NCI-H1048 (cell line): ENCODE data around the gene HMOX1.
A peak's percentile ranks its signal among the peaks of the same experiment; 100 is the strongest.

Experiments used
- DNase-seq: peaks from one replicate; lab custom pipeline; 2025; lab: John Stamatoyannopoulos, UW

HMOX1 gene

DNA sequence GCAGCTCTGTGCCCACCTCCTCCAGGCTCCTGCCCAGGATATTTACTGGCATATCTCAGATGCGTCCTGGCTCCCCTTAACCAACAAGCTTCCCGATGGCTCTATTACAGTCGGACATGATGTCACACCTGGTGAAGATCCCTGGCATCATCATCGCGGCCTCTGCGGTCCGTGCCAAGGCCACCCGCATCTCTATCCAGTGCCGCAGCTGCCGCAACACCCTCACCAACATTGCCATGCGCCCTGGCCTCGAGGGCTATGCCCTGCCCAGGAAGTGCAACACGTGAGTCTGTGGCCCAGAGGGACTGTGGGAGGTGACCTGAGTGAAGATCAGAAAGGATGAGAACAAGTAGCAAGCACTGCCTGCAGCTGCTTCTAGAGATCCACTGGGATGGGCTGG, 25.5 kb downstream of the HMOX1 start:
- DNase-seq, result no peak

- DNase-seq, result no peak
Observed at GRCh38 chr22:35407362-35407761, 26.5 kb downstream of the HMOX1 start.

GRCh38 chr22:35409783-35410662, 29.1 kb downstream of the HMOX1 start:
- DNase-seq, result no peak

DNA sequence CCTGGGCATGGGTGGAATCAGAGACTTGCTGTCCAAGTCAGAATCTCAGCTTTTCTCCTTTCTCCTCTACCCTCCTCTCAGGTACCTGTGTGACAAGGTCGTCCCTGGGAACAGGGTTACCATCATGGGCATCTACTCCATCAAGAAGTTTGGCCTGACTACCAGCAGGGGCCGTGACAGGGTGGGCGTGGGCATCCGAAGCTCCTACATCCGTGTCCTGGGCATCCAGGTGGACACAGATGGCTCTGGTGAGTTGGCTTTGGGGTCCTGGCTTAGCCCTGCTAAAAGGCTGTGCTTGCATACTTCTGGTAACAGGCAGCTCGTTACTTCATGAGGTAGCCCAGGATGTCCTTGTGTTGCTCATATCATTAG, 29.8 kb downstream of the HMOX1 start:
- DNase-seq, result no peak

GRCh38 chr22:35411102-35411501, 30.2 kb downstream of the HMOX1 start:
- DNase-seq, result no peak

DNA sequence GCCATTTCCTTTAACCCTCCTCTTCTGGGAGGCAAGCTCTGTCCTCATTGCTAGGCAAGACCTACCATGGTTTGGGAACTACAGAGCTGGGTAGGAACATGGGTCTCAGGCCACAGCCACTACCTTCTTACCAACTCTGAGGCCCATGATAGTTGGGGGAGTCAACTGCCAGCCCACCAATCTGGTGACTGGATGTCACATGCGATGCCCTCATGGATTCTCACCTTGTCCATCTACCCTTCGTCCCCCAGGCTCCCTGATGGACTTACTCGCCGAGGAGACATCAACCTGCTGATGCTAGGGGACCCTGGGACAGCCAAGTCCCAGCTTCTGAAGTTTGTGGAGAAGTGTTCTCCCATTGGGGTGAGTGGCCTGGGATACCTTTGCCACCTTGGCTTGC, 32.7 kb downstream of the HMOX1 start:
- DNase-seq, result no peak

GRCh38 chr22:35417606-35418005, 36.7 kb downstream of the HMOX1 start:
- no peak for DNase-seq

GRCh38 chr22:35418088-35418487, 37.2 kb downstream of the HMOX1 start:
- DNase-seq, result no peak

DNA sequence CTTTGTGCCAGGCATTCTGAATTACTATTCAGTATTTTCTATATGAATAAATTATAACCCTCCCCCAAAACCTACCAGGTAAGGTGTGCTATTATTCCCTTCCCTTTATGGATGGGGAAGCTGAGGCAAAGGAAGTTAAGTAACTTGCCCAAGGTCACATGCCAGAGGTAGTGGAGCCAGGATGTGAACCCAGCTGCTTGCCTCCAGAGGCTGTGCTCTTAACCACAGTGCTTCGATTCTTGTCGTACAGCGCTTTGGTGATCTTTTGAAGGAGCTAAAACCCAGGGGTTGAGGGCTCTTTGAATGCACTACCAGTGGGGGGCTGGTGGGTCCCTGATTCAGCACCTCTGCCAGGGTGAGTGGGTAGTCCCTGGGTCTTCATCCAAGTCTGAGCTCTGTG, 37.8 kb downstream of the HMOX1 start:
- DNase-seq, result no peak

GRCh38 chr22:35419756-35420155, 38.9 kb downstream of the HMOX1 start:
- no peak for DNase-seq

DNA sequence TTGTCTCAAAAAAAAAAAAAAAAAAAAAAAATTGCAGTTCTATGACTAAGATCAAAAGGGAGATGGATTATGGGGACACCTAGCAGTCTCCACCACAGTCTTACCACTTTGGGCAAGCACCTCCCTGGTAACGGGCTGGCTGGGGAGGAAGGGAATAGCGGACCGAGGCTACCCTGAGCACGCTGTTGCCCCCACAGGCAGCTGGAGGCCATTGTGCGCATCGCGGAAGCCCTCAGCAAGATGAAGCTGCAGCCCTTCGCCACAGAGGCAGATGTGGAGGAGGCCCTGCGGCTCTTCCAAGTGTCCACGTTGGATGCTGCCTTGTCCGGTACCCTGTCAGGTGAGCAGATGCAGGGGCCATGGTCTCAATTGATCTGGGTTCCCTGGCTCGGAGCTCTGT, 40.2 kb downstream of the HMOX1 start:
- no peak for DNase-seq

- no peak for DNase-seq
Observed at GRCh38 chr22:35422145-35422544, 41.2 kb downstream of the HMOX1 start.

GRCh38 chr22:35422936-35423335, 42.0 kb downstream of the HMOX1 start:
- DNase-seq, result no peak

DNA sequence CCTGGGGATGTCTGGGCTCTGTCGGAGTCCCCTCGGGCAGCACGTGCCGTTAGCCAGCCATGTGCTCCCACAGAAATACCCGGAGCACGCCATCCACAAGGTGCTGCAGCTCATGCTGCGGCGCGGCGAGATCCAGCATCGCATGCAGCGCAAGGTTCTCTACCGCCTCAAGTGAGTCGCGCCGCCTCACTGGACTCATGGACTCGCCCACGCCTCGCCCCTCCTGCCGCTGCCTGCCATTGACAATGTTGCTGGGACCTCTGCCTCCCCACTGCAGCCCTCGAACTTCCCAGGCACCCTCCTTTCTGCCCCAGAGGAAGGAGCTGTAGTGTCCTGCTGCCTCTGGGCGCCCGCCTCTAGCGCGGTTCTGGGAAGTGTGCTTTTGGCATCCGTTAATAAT, 43.2 kb downstream of the HMOX1 start:
- DNase-seq, result no peak

GRCh38 chr22:35424761-35425160, 43.9 kb downstream of the HMOX1 start:
- DNase-seq, result no peak

GRCh38 chr22:35425546-35425945, 44.6 kb downstream of the HMOX1 start:
- DNase-seq, result no peak

DNA sequence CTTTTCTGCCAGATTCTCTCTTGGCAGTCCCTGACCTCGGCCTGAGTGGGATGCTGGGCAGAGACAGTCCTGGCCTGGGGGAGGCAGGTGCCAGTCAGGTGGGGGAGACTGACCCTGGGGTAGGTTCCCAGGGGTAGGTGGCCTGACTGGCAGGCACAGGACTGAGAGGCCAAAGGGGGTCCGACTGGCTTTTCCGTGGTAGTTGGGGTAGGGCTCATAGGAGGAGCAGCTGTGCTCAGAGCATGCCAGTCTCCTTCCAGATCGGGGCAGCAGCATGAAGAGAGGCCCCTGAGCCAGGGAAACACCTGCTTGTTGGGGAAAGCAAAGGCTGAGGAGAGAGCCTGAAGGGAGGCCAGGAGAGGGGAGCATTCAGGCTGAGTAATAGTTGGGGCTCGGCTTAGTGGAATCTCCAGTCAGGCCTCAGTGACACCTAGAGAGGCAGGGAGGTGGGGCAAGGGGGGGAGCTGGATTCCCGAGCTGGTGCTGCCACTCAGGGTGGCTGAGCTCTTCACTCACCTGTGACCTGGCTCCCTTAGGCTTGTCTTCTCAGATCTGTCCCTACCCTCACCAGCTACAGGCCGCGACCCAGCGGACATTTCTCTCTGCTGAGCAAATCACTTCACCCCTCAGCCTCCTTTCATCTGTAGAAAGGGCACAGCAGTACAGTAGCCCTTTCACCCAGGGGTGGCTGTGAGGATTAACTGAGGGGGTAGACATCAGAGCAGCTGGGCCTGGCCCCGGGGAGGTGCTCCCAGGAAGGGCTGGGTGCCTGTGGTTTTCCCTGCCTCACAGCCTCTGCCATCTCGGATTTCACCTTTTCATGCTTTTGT, 45.3 kb downstream of the HMOX1 start:
- DNase-seq, result no peak

DNA sequence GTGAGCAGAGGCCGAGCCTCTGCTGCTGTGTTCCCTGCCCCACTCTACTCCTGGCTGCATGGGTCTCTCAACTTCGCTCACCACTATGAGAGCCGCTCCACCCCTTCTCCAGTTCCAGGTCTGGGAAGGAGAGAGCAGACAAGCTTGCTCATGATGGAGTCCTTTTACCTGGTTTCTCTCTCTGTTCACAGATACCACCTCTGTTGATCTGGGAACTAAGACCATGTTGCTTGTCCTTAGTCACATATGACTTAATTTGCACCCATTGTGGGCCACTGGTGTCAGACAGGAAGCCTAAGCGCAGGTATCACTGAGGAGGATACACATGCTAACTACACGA, 45.9 kb downstream of the HMOX1 start:
- no peak for DNase-seq

- DNase-seq, result peak; percentile 56
Observed at GRCh38 chr22:35430897-35431322, 50.0 kb downstream of the HMOX1 start.

DNA sequence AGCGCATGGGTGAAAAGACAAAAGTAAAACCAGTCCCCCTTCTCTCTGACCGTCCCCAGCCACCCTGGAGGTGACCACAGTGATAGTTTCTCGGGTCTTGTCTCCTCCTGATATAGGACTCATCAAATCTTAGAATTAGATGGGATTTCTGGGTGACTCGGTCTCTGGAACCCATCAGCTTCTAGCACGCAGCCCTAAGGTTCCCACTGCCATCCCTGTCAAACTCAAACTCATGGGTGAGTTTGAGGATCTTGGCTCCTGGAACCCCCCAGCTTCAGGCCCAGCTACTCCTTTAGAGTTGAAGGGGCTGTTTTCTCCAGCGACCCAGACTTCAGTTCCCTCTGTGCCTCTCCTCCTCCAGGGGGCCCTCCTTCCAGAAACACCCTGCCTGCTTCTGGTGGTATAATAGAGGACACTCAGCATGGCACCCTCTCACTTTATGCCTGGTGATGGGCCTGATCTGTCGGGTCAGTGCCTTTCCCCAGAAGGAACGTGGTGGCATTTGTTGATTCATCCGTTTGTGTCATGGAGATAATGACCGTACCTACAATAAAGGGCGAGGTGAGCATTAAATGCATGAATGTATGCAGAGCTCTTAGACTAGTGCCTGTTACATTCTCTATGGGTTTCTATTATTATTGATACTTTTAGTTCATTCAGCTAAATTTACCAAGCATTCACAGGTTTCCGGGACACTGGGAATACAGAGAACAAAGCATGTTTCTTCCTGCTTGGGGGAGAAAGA, 50.8 kb downstream of the HMOX1 start:
- no peak for DNase-seq

DNA sequence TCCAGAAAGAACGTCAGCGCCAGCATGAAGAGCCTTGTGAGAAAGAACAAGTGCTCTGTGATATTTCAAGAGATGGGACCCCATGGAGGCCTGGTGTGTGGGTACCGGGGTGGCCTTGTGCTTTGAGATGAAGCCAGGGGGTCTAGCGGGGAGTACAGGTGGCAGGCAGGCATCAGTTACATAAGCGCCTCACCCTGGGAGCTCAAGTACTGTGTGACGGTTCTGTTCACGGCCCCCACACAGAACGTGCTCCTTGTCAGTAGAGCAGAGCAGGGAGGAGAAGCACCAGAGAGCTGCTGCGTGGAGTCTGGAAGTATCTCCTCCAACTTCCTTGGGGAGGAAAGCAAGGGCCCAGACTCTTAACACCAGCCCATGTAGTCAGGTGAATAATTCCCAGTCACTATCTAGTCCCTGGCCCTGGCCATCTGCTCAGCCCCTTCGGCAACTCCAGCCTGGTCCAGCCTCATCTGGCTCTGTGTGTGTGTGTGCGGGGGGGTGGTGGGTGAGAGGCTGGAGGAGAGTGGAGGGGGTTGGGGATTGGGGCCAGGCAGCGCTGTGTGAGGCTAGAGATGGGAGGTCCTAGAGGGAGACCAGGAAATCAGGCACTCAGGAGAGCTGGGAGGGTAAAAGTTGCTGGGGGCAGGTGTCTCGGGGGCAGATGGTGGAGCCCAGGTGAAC, 51.5 kb downstream of the HMOX1 start:
- no peak for DNase-seq

GRCh38 chr22:35434061-35434710, 53.3 kb downstream of the HMOX1 start:
- DNase-seq, result no peak
